Gastroesophageal sphincter (tissue), 3 donors: ENCODE data around the gene SLIT3.

Experiments used
- CTCF ChIP-seq, 4 experiments: fragments of 200-600 bp in 2 of 4; fragments of 450-650 bp in 2 of 4; sonication (generic) in 1 of 4; IDR thresholded peaks; one replicate each; pipeline ENCODE4 v1.5.1; 2017 to 2019; ENCODE audit warnings: antibody characterized with exemption in 4 of 4, mild to moderate bottlenecking in 2 of 4, moderate library complexity in 2 of 4
- EP300 ChIP-seq: sonication (generic); formaldehyde crosslinking; IDR thresholded peaks from one replicate; pipeline ENCODE4 v1.6.1; 2017; ENCODE audit warnings: antibody characterized with exemption, mild to moderate bottlenecking
- POLR2A ChIP-seq, 2 donors: fragments of 450-650 bp; IDR thresholded peaks; one replicate each; pipeline ENCODE4 v1.6.1; 2017; ENCODE audit warnings: antibody characterized with exemption in 2 of 2, mild to moderate bottlenecking in 2 of 2, moderate library complexity in 1 of 2
- POLR2AphosphoS5 ChIP-seq: sonication (generic); formaldehyde crosslinking; IDR thresholded peaks from one replicate; pipeline ENCODE4 v1.6.1; 2017; ENCODE audit warnings: antibody characterized with exemption

GRCh38 chr5:168978015-168978414 is 322.9 kb downstream of the SLIT3 start:
- TF ChIP-seq CTCF (IDR thresholded peaks at IDR 0.05) (no peak), POLR2AphosphoS5 (peak; percentile 48), POLR2A (IDR thresholded peaks at IDR 0.05) (no peak), EP300 (no peak)
